Muscle layer of colon (tissue), 2 donors: Measurements from ENCODE around the gene AOPEP.
"Not testable (repeated sequence)": the region's sequence is repeated elsewhere in the genome, so short reads cannot be mapped to it uniquely, and the experiment has no call there.

Source experiments
- H3K27ac ChIP-seq: one replicate; pipeline ENCODE4 v1.7.0; 2013; ENCODE audit warnings: low read depth, mild to moderate bottlenecking, low read length, moderate library complexity
- H3K27me3 ChIP-seq, 2 donors: one replicate each; pipeline ENCODE4 v1.7.0; 2013; ENCODE audit warnings: low read length in 2 of 2, mild to moderate bottlenecking in 2 of 2; ENCODE audit not compliant: insufficient read depth in 2 of 2, control insufficient read depth in 1 of 2
- H3K36me3 ChIP-seq: one replicate; pipeline ENCODE4 v1.7.0; 2013; ENCODE audit warnings: mild to moderate bottlenecking, low read length; ENCODE audit not compliant: insufficient read depth
- H3K4me1 ChIP-seq: one replicate; pipeline ENCODE4 v1.7.0; 2013; ENCODE audit warnings: mild to moderate bottlenecking, low read length; ENCODE audit not compliant: insufficient read depth
- H3K4me3 ChIP-seq, 2 donors: one replicate each; pipeline ENCODE4 v1.7.0; 2013; ENCODE audit warnings: low read length in 2 of 2, low read depth in 1 of 2, mild to moderate bottlenecking in 1 of 2, moderate library complexity in 1 of 2
- H3K9ac ChIP-seq: one replicate; pipeline ENCODE4 v1.7.0; 2013; ENCODE audit warnings: low read length
- H3K9me3 ChIP-seq: one replicate; pipeline ENCODE4 v1.7.0; 2013; ENCODE audit warnings: mild to moderate bottlenecking, low read length
- donor health status: abdominal sarcoma.
- donor health status: Adenocarcinoma of cecum.

Gene AOPEP

DNA sequence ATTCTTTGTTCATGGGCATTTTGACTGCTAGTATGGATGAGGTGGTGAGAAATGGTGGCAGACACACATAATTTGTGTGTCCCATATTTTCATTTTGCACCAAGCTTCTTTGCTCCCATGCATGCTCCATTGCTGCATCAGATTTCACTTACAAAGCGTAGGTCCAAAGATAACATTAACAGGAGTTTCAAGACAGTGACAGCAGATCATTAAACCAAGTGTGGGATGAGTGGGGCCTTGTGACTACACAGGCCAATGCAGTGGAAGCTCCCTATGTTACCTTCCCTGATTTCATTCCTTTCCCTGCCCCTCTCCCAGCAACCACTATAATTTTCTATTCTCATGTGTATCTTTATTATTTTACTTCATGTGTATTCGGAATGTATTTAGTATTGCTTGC, 142.0 kb downstream of the AOPEP start:
- peak overlapping the region in 1 of 2 donors; percentile 7 for H3K4me3 ChIP-seq
- peak overlapping the region; percentile 63 for H3K27ac ChIP-seq
- no peaks in the 10 kb centered on the region for H3K27me3 ChIP-seq
- no peak overlapping the region for H3K9ac ChIP-seq
- H3K36me3 ChIP-seq = no peaks in the 10 kb centered on the region
- no peaks in the 10 kb centered on the region for H3K9me3 ChIP-seq
- peaks cover 53% of the 10 kb centered on the region for H3K4me1 ChIP-seq

- Histone ChIP-seq H3K4me1 (peaks cover 49% of the 10 kb centered on the region), H3K36me3 (no peaks in the 10 kb centered on the region), H3K9me3 (no peaks in the 10 kb centered on the region), H3K27me3 (no peaks in the 10 kb centered on the region), H3K9ac (no peak overlapping the region), H3K27ac (no peak overlapping the region), H3K4me3 (no peak overlapping the region)
Observed at GRCh38 chr9:94869415-94869843, 142.9 kb downstream of the AOPEP start.

DNA sequence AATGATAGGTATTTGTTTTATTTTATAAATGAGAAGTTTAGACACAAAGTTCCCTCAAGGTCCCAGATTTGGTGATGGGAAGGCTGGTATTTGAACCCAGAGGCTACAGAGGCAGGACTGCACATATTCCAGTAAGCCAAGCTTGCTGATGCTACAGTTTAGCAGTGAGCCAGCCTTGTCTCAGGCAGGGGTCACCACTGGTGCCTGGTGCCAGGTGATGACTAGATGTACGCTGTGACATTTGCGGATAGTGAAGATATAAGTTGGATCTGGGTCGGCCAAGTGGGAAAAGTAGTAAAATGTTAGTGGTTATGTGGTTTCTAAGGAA, 143.9 kb downstream of the AOPEP start:
- H3K9me3 ChIP-seq = no peaks in the 10 kb centered on the region
- no peak overlapping the region for H3K27ac ChIP-seq
- H3K4me1 ChIP-seq = peaks cover 46% of the 10 kb centered on the region
- H3K36me3 ChIP-seq = no peaks in the 10 kb centered on the region
- no peak overlapping the region for H3K4me3 ChIP-seq
- no peak overlapping the region for H3K9ac ChIP-seq
- no peaks in the 10 kb centered on the region for H3K27me3 ChIP-seq

- Histone ChIP-seq H3K36me3 (no peaks in the 10 kb centered on the region), H3K27ac (peak overlapping the region; percentile 24), H3K9ac (no peak overlapping the region), H3K4me1 (peaks cover 41% of the 10 kb centered on the region), H3K27me3 (no peaks in the 10 kb centered on the region), H3K9me3 (no peaks in the 10 kb centered on the region), H3K4me3 (no peak overlapping the region)
Observed at GRCh38 chr9:94870793-94871558, 144.5 kb downstream of the AOPEP start.

DNA sequence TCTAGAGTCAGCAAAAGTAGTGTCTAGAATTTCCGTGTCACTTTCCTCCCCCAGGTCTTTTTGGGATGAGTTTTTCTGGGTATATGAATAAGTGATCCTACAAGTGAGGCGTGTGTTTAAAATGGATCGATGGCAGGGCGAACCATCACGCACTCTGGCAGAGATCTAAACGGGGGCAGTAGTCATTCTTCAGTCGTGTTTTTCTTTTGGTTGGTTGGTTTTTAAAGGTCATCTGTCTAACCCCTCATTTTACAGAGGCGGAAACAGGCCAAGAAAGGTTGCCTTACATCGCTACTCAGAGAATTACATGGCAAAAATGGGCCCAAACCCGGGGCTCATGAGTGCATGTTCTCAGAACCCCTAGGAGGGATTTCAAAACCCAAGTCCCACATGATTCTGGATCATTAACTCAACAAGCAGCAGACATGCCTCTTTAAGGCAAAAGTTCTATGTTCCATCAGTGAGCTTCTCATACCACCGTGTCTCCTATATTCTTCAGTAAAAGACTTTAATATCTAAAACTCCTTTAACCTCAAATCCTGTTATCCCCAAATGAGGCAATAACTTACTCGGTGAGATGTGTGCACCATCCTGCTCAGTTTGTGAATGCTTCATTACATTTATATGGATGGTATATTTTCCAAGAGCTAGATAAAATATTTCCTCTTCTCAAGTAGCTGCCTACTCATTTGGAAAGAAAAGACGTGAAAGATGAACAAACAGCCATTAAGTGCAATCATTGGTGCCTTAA, 145.8 kb downstream of the AOPEP start:
- no peak overlapping the region for H3K4me3 ChIP-seq
- H3K4me1 ChIP-seq = peaks cover 28% of the 10 kb centered on the region
- H3K9ac ChIP-seq = no peak overlapping the region
- no peaks in the 10 kb centered on the region for H3K9me3 ChIP-seq
- peak overlapping the region; percentile 16 for H3K27ac ChIP-seq
- no peaks in the 10 kb centered on the region for H3K36me3 ChIP-seq
- no peaks in the 10 kb centered on the region for H3K27me3 ChIP-seq

DNA sequence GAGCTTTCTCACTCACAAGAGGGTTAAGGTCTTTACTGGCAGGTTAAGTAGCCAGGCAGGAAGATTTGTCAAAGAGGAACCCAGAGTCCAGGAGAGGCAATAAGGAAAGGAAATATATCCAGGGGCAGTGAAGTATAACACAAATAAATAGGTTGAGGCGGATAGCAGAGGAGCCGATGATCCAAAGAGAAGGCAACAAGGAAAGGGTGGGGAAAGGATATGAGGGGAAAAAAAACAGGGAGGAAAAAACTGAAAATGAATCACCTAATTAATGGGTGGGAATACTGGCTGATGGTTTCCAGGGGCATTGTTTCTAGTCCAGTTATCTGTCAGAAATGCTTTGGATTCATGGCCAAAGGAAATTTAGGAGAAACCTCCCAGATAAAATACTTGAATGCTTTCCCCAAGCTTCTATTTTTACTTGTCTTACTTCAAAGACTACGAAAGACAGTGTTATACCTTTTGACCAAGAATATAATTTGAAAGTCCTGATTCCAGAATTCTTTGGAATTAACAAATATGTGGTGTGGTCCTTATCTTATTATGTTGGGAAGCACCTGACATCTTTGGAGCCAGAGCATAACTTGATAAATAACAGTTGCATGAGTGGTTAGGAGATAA, 146.5 kb downstream of the AOPEP start:
- no peaks in the 10 kb centered on the region for H3K9me3 ChIP-seq
- H3K27ac ChIP-seq = no peak overlapping the region
- peaks cover 20% of the 10 kb centered on the region for H3K4me1 ChIP-seq
- H3K4me3 ChIP-seq = no peak overlapping the region
- H3K9ac ChIP-seq = no peak overlapping the region
- no peaks in the 10 kb centered on the region for H3K36me3 ChIP-seq
- H3K27me3 ChIP-seq = no peaks in the 10 kb centered on the region

GRCh38 chr9:94874316-94874715, 147.8 kb downstream of the AOPEP start:
- Histone ChIP-seq H3K27ac (no peak overlapping the region), H3K9ac (no peak overlapping the region), H3K36me3 (no peaks in the 10 kb centered on the region), H3K9me3 (no peaks in the 10 kb centered on the region), H3K4me3 (no peak overlapping the region), H3K4me1 (peaks cover 13% of the 10 kb centered on the region), H3K27me3 (no peaks in the 10 kb centered on the region)

DNA sequence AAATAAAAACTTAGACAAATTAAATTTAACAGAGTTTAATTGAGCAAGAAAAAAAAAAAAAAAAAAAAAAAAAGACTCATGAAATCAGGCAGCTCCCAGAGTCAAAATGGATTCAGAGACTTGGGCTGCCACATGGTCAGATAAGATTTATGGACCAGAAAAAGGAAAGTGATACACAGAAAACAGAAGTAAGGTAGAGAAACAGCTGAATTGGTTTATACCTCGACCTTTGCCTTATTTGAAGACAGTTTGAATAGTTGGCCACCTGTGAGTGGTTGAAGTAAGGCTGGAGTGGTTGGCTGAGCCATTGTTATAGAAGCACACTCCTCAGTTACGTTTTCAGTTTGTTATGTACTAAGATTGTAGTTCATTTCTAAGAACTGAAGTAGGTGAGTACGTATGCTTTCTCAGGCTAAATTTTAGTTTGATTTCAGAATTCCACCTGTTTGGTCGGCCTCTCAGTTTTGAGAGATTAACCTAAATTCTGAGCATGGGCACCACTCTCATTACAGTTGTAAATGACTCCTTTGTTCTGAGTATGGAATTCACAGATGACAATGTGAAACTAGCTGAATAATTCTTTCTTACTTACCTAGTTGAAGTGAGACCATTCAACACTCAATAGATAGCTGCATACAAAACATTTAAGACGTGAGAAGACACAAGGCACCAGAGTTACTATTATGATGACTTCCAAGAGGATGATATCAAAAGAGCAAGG, 149.0 kb downstream of the AOPEP start:
- peaks cover 13% of the 10 kb centered on the region for H3K4me1 ChIP-seq
- H3K9me3 ChIP-seq = no peaks in the 10 kb centered on the region
- no peak overlapping the region for H3K4me3 ChIP-seq
- no peaks in the 10 kb centered on the region for H3K36me3 ChIP-seq
- no peaks in the 10 kb centered on the region for H3K27me3 ChIP-seq
- H3K27ac ChIP-seq = no peak overlapping the region
- H3K9ac ChIP-seq = no peak overlapping the region

GRCh38 chr9:94878804-94879203, 152.3 kb downstream of the AOPEP start:
- not testable (repeated sequence) for H3K4me3 ChIP-seq, H3K9ac ChIP-seq, H3K4me1 ChIP-seq, H3K27me3 ChIP-seq, H3K36me3 ChIP-seq, H3K9me3 ChIP-seq, H3K27ac ChIP-seq

- H3K4me1 ChIP-seq = no peaks in the 10 kb centered on the region
Observed at GRCh38 chr9:94879230-94879629, 152.7 kb downstream of the AOPEP start.

DNA sequence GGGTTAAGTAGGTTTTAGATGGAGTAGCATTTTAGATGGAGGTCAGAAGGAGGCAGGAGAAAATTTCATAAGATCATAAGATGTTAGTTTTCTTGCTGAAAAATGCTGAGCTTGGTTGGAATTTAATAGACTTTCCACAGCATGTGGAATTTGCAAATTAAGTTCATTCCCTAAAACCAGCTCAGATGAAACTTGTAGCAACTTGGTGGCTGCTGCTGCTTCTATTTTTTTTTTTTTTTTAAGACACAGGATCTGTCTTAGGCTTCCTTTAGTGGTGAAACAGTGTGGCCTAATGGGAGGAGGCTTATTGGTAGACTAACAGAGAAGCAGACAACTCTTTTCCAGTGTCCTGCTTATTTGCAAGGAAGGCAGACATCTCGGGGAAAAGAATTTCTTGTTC, 154.5 kb downstream of the AOPEP start:
- Histone ChIP-seq H3K9me3 (no peaks in the 10 kb centered on the region), H3K27me3 (no peaks in the 10 kb centered on the region), H3K9ac (no peak overlapping the region), H3K4me1 (no peaks in the 10 kb centered on the region), H3K4me3 (no peak overlapping the region), H3K36me3 (no peaks in the 10 kb centered on the region), H3K27ac (no peak overlapping the region)

More at GRCh38 chr9:94879230-94879629, 152.7 kb downstream of the AOPEP start:
- H3K27me3 ChIP-seq = no peaks in the 10 kb centered on the region
- H3K4me3 ChIP-seq = no peak overlapping the region
- H3K27ac ChIP-seq = no peak overlapping the region
- no peaks in the 10 kb centered on the region for H3K36me3 ChIP-seq
- H3K9ac ChIP-seq = no peak overlapping the region
- no peaks in the 10 kb centered on the region for H3K9me3 ChIP-seq
